Astrocyte (in vitro differentiated cells and primary cell): ENCODE results near the gene CDCA7. TPM values are rescaled to one million over a fixed set of nuclear protein-coding genes. Genes with fewer than 3 reads are reported as not detected.

Experiments
- DNase-seq: peaks from one replicate; pipeline ENCODE4 v3.0.0-alpha.2; 2010; ENCODE audit warnings: low read depth
- FAIRE-seq: peaks from 2 replicates; lab custom pipeline; 2011; peaks lifted over from hg19 to GRCh38; lab: Jason Lieb, UNC
- H2AFZ ChIP-seq: 2 replicates; pipeline ENCODE4 v1.6.0; 2012; ENCODE audit warnings: low read depth, low read length, inconsistent platforms
- H3K27ac ChIP-seq: 2 replicates; pipeline ENCODE4 v1.5.1; 2011; ENCODE audit warnings: low read depth, low read length, inconsistent platforms
- H3K27me3 ChIP-seq: 2 replicates; pipeline ENCODE4 v1.6.0; 2011; ENCODE audit warnings: low read length, inconsistent platforms; ENCODE audit not compliant: insufficient read depth
- H3K36me3 ChIP-seq: 2 replicates; pipeline ENCODE4 v1.5.1; 2011; ENCODE audit warnings: low read length, inconsistent platforms; ENCODE audit not compliant: insufficient read depth
- H3K4me1 ChIP-seq: 2 replicates; pipeline ENCODE4 v1.5.1; 2011; ENCODE audit warnings: low read length, inconsistent platforms; ENCODE audit not compliant: insufficient read depth
- H3K4me2 ChIP-seq: 2 replicates; pipeline ENCODE4 v1.6.0; 2012; ENCODE audit warnings: low read length, inconsistent platforms
- H3K4me3 ChIP-seq: 2 replicates; pipeline ENCODE4 v1.5.1; 2011; ENCODE audit warnings: low read depth, mild to moderate bottlenecking, low read length, inconsistent platforms; ENCODE audit not compliant: insufficient read depth
- H3K79me2 ChIP-seq: 2 replicates; pipeline ENCODE4 v1.6.0; 2012; ENCODE audit warnings: mild to moderate bottlenecking, low read length, inconsistent platforms; ENCODE audit not compliant: insufficient read depth
- H3K9ac ChIP-seq: 2 replicates; pipeline ENCODE4 v1.6.0; 2012; ENCODE audit warnings: mild to moderate bottlenecking, low read length, inconsistent platforms
- H3K9me3 ChIP-seq: 2 replicates; pipeline ENCODE4 v1.5.1; 2012; ENCODE audit warnings: low read depth, mild to moderate bottlenecking, low read length, inconsistent platforms; ENCODE audit not compliant: insufficient read depth
- H4K20me1 ChIP-seq: 2 replicates; pipeline ENCODE4 v1.6.0; 2012; ENCODE audit warnings: low read length, inconsistent platforms; ENCODE audit not compliant: insufficient read depth
- H3K27ac Mint-ChIP-seq: one replicate; pipeline ENCODE4 v1.8.0; 2021; ENCODE audit warnings: mild to moderate bottlenecking, mixed read lengths; ENCODE audit not compliant: unreplicated experiment
- H3K27me3 Mint-ChIP-seq: one replicate; pipeline ENCODE4 v1.8.0; 2021; ENCODE audit warnings: low read depth, mixed read lengths; ENCODE audit not compliant: unreplicated experiment
- H3K36me3 Mint-ChIP-seq: one replicate; pipeline ENCODE4 v1.8.0; 2021; ENCODE audit warnings: low read depth, mixed read lengths; ENCODE audit not compliant: unreplicated experiment
- H3K4me1 Mint-ChIP-seq: one replicate; pipeline ENCODE4 v1.8.0; 2021; ENCODE audit warnings: low read depth, mixed read lengths; ENCODE audit not compliant: unreplicated experiment
- H3K4me3 Mint-ChIP-seq: one replicate; pipeline ENCODE4 v1.8.0; 2021; ENCODE audit warnings: mild to moderate bottlenecking, moderate library complexity, mixed read lengths; ENCODE audit not compliant: unreplicated experiment
- H3K9me3 Mint-ChIP-seq: one replicate; pipeline ENCODE4 v1.8.0; 2021; ENCODE audit warnings: mild to moderate bottlenecking, mixed read lengths; ENCODE audit not compliant: unreplicated experiment
- CTCF ChIP-seq: IDR thresholded peaks from 2 replicates; pipeline ENCODE4 v1.5.1; 2011; ENCODE audit warnings: low read depth, mild to moderate bottlenecking, inconsistent platforms, low read length, moderate library complexity; ENCODE audit not compliant: insufficient read depth
- EZH2 ChIP-seq: IDR thresholded peaks from 2 replicates; pipeline ENCODE4 v1.6.1; 2012; ENCODE audit warnings: mild to moderate bottlenecking, low read length, inconsistent platforms; ENCODE audit not compliant: insufficient read depth
- total RNA-seq: library from RNA; stranded (reverse); gene quantifications from 2 replicates; pipeline ENCODE4 v1.2.1, GENCODE V29; 2021

Gene CDCA7
- total RNA-seq, 1 donor from 2014 or later: 5.3 TPM

GRCh38 chr2:173339807-173340206 is 14.9 kb upstream of the CDCA7 start:
- Histone ChIP-seq H3K4me1 (no peaks in the 10 kb centered on the region), H4K20me1 (no peaks in the 10 kb centered on the region), H3K27ac (no peak overlapping the region), H3K9ac (no peak overlapping the region), H2AFZ (no peak overlapping the region), H3K9me3 (no peaks in the 10 kb centered on the region), H3K4me2 (no peak overlapping the region), H3K27me3 (no peaks in the 10 kb centered on the region), H3K36me3 (no peaks in the 10 kb centered on the region), H3K79me2 (no peaks in the 10 kb centered on the region), H3K4me3 (no peak overlapping the region)
- no peaks in the 10 kb centered on the region for H3K4me1 Mint-ChIP-seq
- H3K27me3 Mint-ChIP-seq: peaks cover 4% of the 10 kb centered on the region
- TF ChIP-seq EZH2 (no peak), CTCF (no peak)
- no peak overlapping the region for H3K27ac Mint-ChIP-seq
- peaks cover 2% of the 10 kb centered on the region for H3K36me3 Mint-ChIP-seq
- peaks cover 3% of the 10 kb centered on the region for H3K9me3 Mint-ChIP-seq
- H3K4me3 Mint-ChIP-seq: no peak overlapping the region
- FAIRE-seq (no peak), DNase-seq (no peak)

GRCh38 chr2:173343921-173344320 is 10.8 kb upstream of the CDCA7 start:
- Histone ChIP-seq H3K4me2 (no peak overlapping the region), H3K4me1 (no peaks in the 10 kb centered on the region), H2AFZ (no peak overlapping the region), H3K79me2 (no peaks in the 10 kb centered on the region), H3K27ac (no peak overlapping the region), H3K9ac (no peak overlapping the region), H3K9me3 (peaks cover 7% of the 10 kb centered on the region), H3K4me3 (no peak overlapping the region), H3K36me3 (no peaks in the 10 kb centered on the region), H3K27me3 (no peaks in the 10 kb centered on the region), H4K20me1 (no peaks in the 10 kb centered on the region)
- Mint-ChIP-seq H3K36me3 (peaks cover 2% of the 10 kb centered on the region), H3K4me1 (no peaks in the 10 kb centered on the region), H3K27me3 (peaks cover 2% of the 10 kb centered on the region), H3K4me3 (no peak overlapping the region), H3K9me3 (peaks cover 4% of the 10 kb centered on the region), H3K27ac (no peak overlapping the region)
- TF ChIP-seq EZH2: no peak
- TF ChIP-seq CTCF: no peak
- no peak for DNase-seq
- FAIRE-seq: no peak

GRCh38 chr2:173346035-173346434 is 8.6 kb upstream of the CDCA7 start:
- no peaks in the 10 kb centered on the region for H3K79me2 ChIP-seq
- no peak overlapping the region for H3K9ac ChIP-seq
- Mint-ChIP-seq H3K27me3 (peaks cover 4% of the 10 kb centered on the region), H3K27ac (no peak overlapping the region), H3K36me3 (peaks cover 2% of the 10 kb centered on the region), H3K4me3 (no peak overlapping the region), H3K4me1 (no peaks in the 10 kb centered on the region), H3K9me3 (peaks cover 4% of the 10 kb centered on the region)
- FAIRE-seq (no peak), DNase-seq (no peak)
- H2AFZ ChIP-seq: no peak overlapping the region
- TF ChIP-seq CTCF: no peak
- no peak for TF ChIP-seq EZH2
- no peak overlapping the region for H3K4me2 ChIP-seq
- H4K20me1 ChIP-seq: no peaks in the 10 kb centered on the region
- no peak overlapping the region for H3K4me3 ChIP-seq
- peaks cover 7% of the 10 kb centered on the region for H3K9me3 ChIP-seq
- no peaks in the 10 kb centered on the region for H3K4me1 ChIP-seq
- no peak overlapping the region for H3K27ac ChIP-seq
- no peaks in the 10 kb centered on the region for H3K36me3 ChIP-seq
- no peaks in the 10 kb centered on the region for H3K27me3 ChIP-seq
